GM12878 (cell line): ENCODE results near the gene PTGR2. TPM values are rescaled to one million over a fixed set of nuclear protein-coding genes. Genes with fewer than 3 reads are reported as not detected.

ENCODE experiments used
- ASH2L ChIP-seq: fragments of 300-600, 200-600 bp; sonication (generic); IDR thresholded peaks from 2 replicates; pipeline ENCODE4 v1.6.1; 2017; ENCODE audit warnings: low read depth, mild to moderate bottlenecking, borderline replicate concordance
- BCL11A ChIP-seq: IDR thresholded peaks from 2 replicates; pipeline ENCODE4 v1.6.1; 2011; ENCODE audit warnings: low read depth, low read length
- BMI1 ChIP-seq: fragments of 450-650 bp; IDR thresholded peaks from 2 replicates; pipeline ENCODE4 v1.6.1; 2016; ENCODE audit warnings: mild to moderate bottlenecking, moderate library complexity, borderline replicate concordance
- CEBPB ChIP-seq, 2 experiments: fragments of 150-350 bp in 1 of 2; IDR thresholded peaks; 2 replicates each; pipeline ENCODE4 v1.6.1; 2012 to 2014; ENCODE audit warnings: low read depth in 2 of 2, low read length in 2 of 2, borderline replicate concordance in 1 of 2, inconsistent platforms in 1 of 2
- CREB1 ChIP-seq: IDR thresholded peaks from 2 replicates; pipeline ENCODE4 v1.6.1; 2012; ENCODE audit warnings: low read depth, mild to moderate bottlenecking, inconsistent platforms
- E2F4 ChIP-seq: IDR thresholded peaks from 2 replicates; pipeline ENCODE4 v1.6.1; 2012; ENCODE audit warnings: low read depth, low read length, improper control_type of control experiment
- EED ChIP-seq: sonication (generic); IDR thresholded peaks from 2 replicates; pipeline ENCODE4 v1.6.1; 2016; ENCODE audit warnings: antibody characterized with exemption, low read depth
- ETV6 ChIP-seq, 2 experiments: fragments of 450-650 bp in 1 of 2; IDR thresholded peaks in 1 of 2; conservative IDR thresholded peaks in 1 of 2; 2 replicates each; pipeline ENCODE4 v1.6.1; 2014; ENCODE audit warnings: antibody characterized with exemption in 1 of 2, borderline replicate concordance in 1 of 2, low read depth in 1 of 2, mild to moderate bottlenecking in 1 of 2, moderate library complexity in 1 of 2
- FOS ChIP-seq: IDR thresholded peaks from 3 replicates; pipeline ENCODE4 v1.6.1; 2011; ENCODE audit warnings: borderline replicate concordance; ENCODE audit not compliant: insufficient read length; ENCODE audit errors: extremely low read depth
- HSF1 ChIP-seq: fragments of 150-350 bp; IDR thresholded peaks from 2 replicates; pipeline ENCODE4 v1.6.1; 2014; ENCODE audit warnings: mild to moderate bottlenecking, low read depth, low read length
- KDM1A ChIP-seq: fragments of 200-600 bp; sonication (generic); IDR thresholded peaks from 2 replicates; pipeline ENCODE4 v1.6.1; 2016; ENCODE audit warnings: borderline replicate concordance
- MTA3 ChIP-seq: IDR thresholded peaks from 2 replicates; pipeline ENCODE4 v1.6.1; 2012; ENCODE audit warnings: low read length, inconsistent platforms, borderline replicate concordance
- NFYA ChIP-seq: IDR thresholded peaks from 2 replicates; pipeline ENCODE4 v1.6.1; 2011; ENCODE audit warnings: low read depth, mild to moderate bottlenecking, low read length, improper control_type of control experiment, borderline replicate concordance
- PML ChIP-seq: IDR thresholded peaks from 2 replicates; pipeline ENCODE4 v1.6.1; 2012; ENCODE audit warnings: low read length, inconsistent platforms
- RAD51 ChIP-seq: fragments of 450-650 bp; IDR thresholded peaks from 2 replicates; pipeline ENCODE4 v1.6.1; 2016; ENCODE audit warnings: moderate library complexity, mild to moderate bottlenecking, inconsistent platforms
- RELA ChIP-seq: fragments of 450-650 bp; IDR thresholded peaks from 2 replicates; pipeline ENCODE4 v1.8.0; 2014; ENCODE audit warnings: borderline replicate concordance; ENCODE audit not compliant: partially characterized antibody
- SMAD5 ChIP-seq: IDR thresholded peaks from 2 replicates; pipeline ENCODE4 v1.6.1; 2016; ENCODE audit warnings: antibody characterized with exemption, low read depth
- SREBF1 ChIP-seq: IDR thresholded peaks from 2 replicates; pipeline ENCODE4 v1.6.1; 2012; ENCODE audit warnings: mild to moderate bottlenecking, low read length
- SREBF2 ChIP-seq: IDR thresholded peaks from 2 replicates; pipeline ENCODE4 v1.6.1; 2012; ENCODE audit warnings: mild to moderate bottlenecking, low read length
- YBX1 ChIP-seq: fragments of 450-650 bp; IDR thresholded peaks from 2 replicates; pipeline ENCODE4 v1.6.1; 2016; ENCODE audit warnings: antibody characterized with exemption
- YY1 ChIP-seq: IDR thresholded peaks from 2 replicates; pipeline ENCODE4 v1.6.1; 2011; ENCODE audit warnings: low read depth, mild to moderate bottlenecking, low read length
- ZBTB4 ChIP-seq: fragments of 450-650 bp; formaldehyde crosslinking; IDR thresholded peaks from 2 replicates; pipeline ENCODE4 v1.4.0; 2022; ENCODE audit warnings: mild to moderate bottlenecking, moderate library complexity
- ZNF622 ChIP-seq: fragments of 450-650 bp; IDR thresholded peaks from 2 replicates; pipeline ENCODE4 v1.6.1; 2017; ENCODE audit warnings: mild to moderate bottlenecking, inconsistent platforms
- ZSCAN29 ChIP-seq: fragments of 450-650 bp; IDR thresholded peaks from 2 replicates; pipeline ENCODE4 v1.6.1; 2017; ENCODE audit warnings: mild to moderate bottlenecking, moderate library complexity
- polyA plus RNA-seq, 11 experiments: library from polyadenylated mRNA; depleted of rRNA in 4 of 11; unstranded in 6 of 11; stranded (reverse) in 5 of 11; fragments of >200 nt; fragmentation: Nextera tagmentation in 4 of 11; fragmentation: Illumina TruSeq in 1 of 11; extraction: Ambion mirVana in 4 of 11; extraction: Trizol in 1 of 11; gene quantifications; 1 replicate in 1 of 11; 2 replicates in 10 of 11; pipeline versions ENCODE4 v1.2.1 to v1.2.3, GENCODE V29; 2011 to 2016; ENCODE audit warnings: inconsistent platforms in 2 of 11, missing spikeins in 2 of 11, low read depth in 1 of 11
- total RNA-seq, 4 experiments: library from RNA; depleted of rRNA in 3 of 4; stranded (reverse); fragments of >200 nt in 3 of 4; fragmentation: Illumina TruSeq in 1 of 4; extraction: Trizol in 1 of 4; gene quantifications; 2 replicates each; pipeline versions ENCODE4 v1.2.1 to v1.2.3, GENCODE V29; 2013 to 2021
- TF ChIP-seq, protein P1 (sequence below): IDR thresholded peaks from 2 replicates; pipeline ENCODE4 v1.6.1; 2011; ENCODE audit warnings: low read depth, mild to moderate bottlenecking, low read length, moderate library complexity, borderline replicate concordance; ENCODE audit errors: extremely low read depth

Gene PTGR2
- total and polyA plus RNA-seq, 10 of the 15 experiments (the other 5 are each of a cell fraction or from before 2014, with no cell fraction given) = 3.3 to 12.8 (median 8.4) TPM

DNA sequence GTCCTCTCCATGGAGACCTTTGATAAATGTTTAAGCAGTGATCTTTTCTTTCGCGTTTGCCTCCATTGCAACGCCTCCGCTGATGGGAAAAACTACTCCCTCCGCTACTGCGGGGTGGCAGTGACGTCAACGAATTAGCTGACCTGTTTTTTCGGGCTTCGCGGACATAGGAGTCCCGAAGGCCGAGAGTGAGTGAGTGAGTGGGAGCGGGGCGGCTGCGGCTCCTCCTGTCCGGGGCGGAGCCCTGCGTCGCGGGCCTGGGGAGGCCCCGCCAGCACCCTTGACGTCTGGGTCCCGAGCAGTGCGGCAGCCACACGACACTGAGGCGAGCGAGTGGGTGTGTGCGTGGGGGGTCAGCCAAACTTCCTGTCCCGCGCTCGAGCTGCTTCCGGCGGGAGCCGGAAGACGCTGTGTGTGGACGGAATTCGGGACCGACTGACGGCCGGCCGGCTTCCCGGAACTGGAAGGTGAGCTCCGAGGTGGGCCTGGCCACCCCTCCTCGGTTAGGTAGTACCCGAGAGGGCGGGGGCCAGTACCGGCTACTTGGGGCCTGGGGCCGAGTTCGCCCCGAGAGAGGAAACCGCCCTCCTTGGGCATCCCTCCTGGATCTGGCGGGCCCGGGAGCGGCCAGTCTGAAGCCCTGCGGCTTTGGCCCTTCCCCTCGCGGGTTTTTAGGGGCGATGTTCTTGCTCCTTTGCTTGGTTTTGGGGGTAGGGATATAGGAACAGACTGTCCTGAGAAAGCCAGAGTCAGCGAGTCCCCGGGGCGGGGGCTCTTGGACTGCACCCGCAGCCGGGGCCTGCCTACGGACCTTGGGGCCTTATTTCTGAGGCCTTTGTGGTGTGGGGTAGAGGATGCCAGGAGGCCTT, 35.1 kb downstream of the PTGR2 start, which contains the start of gene ZNF410 (continued):
- TF ChIP-seq ZBTB4 (CRISPR knock-in tag) = no peak
- TF ChIP-seq ASH2L = peak; percentile 91; the same call in 1 of the 2 replicates
- peak; percentile 28 for TF ChIP-seq SREBF2
- peak; percentile 45 for TF ChIP-seq YY1
- TF ChIP-seq, protein P1, sequence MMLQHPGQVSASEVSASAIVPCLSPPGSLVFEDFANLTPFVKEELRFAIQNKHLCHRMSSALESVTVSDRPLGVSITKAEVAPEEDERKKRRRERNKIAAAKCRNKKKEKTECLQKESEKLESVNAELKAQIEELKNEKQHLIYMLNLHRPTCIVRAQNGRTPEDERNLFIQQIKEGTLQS = no peak
- 0 out of 2 replicates have a peak, but pooled peaks have one; percentile 43 for TF ChIP-seq ZSCAN29
- peak; percentile 73 to 97; a peak in 2 of 4 replicates for TF ChIP-seq ETV6 (conservative IDR thresholded peaks at IDR 0.05 in 1 of 2, IDR thresholded peaks at IDR 0.05 in 1 of 2; ENCODE audit: borderline replicate concordance in 1 of 2, low read depth in 1 of 2)
- no peak; the same call in 1 of the 2 replicates for TF ChIP-seq HSF1
- no peak for TF ChIP-seq ZNF622
- TF ChIP-seq KDM1A = no peak
- peak; percentile 89 for TF ChIP-seq CREB1
- peak; percentile 71 for TF ChIP-seq EED
- 0 out of 2 replicates have a peak, but pooled peaks have one; percentile 8 for TF ChIP-seq BCL11A
- TF ChIP-seq MTA3 = peak; percentile 79; the same call in 1 of the 2 replicates
- no peak for TF ChIP-seq YBX1
- peak; percentile 88 for TF ChIP-seq PML
- TF ChIP-seq E2F4 = peak; percentile 45; the same call in 1 of the 2 replicates
- TF ChIP-seq SREBF1 = no peak; the same call in 1 of the 2 replicates
- TF ChIP-seq RELA = peak; percentile 30
- TF ChIP-seq RAD51 = no peak
- TF ChIP-seq FOS = no peak
- no peak for TF ChIP-seq NFYA
- TF ChIP-seq CEBPB (IDR thresholded peaks at IDR 0.05; ENCODE audit: borderline replicate concordance in 1 of 2, low read depth in 2 of 2, low read length in 2 of 2) = no peak
- TF ChIP-seq SMAD5 = peak; percentile 43; the same call in 1 of the 2 replicates
- no peak for TF ChIP-seq BMI1
